Activated T-helper 9 cell treated with anti-CD3 and anti-CD28 coated beads, Interleukin-2, amount 50 U/mL, for 16 hours (primary cell): Measurements from ENCODE around the gene ANKFN1.

Source experiments
- DNase-seq: peaks from one replicate; pipeline ENCODE4 v3.0.0-alpha.2; 2020; ENCODE audit warnings: low read depth

The ANKFN1 gene

GRCh38 chr17:56142781-56143180 lies 10.5 kb upstream of the ANKFN1 start:
- no peak for DNase-seq

GRCh38 chr17:56144223-56144622 lies 9.1 kb upstream of the ANKFN1 start:
- DNase-seq: no peak

- DNase-seq: no peak
Observed at GRCh38 chr17:56146534-56146933, 6.7 kb upstream of the ANKFN1 start.

- DNase-seq: no peak
Observed at GRCh38 chr17:56148333-56148732, 4.9 kb upstream of the ANKFN1 start.

GRCh38 chr17:56149266-56150036 lies 3.8 kb upstream of the ANKFN1 start:
- no peak for DNase-seq

- no peak for DNase-seq
Observed at GRCh38 chr17:56150649-56151048, 2.6 kb upstream of the ANKFN1 start.

GRCh38 chr17:56157845-56158244 lies 4.6 kb downstream of the ANKFN1 start:
- DNase-seq: no peak

DNA sequence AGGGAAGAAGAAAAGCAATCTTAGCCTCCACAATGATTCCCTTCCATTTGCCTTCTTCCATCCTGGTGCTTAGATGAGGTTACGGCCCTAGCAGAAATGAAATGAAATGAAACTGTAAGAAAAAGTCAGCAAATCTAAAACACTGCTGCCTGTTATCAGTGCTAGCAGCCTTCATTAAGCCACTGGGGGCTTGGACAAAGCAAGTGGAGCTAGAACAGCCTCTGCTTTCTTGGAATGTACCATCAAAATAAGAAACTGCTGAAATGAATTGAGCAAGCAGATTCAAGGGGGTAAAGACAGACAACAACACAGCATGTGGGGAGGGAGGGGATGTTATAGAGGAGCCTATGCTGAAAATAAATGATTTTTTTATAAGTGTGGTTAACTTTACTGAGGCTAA lies 5.1 kb downstream of the ANKFN1 start:
- DNase-seq: no peak

GRCh38 chr17:56158915-56159825 lies 5.9 kb downstream of the ANKFN1 start:
- no peak for DNase-seq

GRCh38 chr17:56159826-56160380 lies 6.6 kb downstream of the ANKFN1 start:
- no peak for DNase-seq

DNA sequence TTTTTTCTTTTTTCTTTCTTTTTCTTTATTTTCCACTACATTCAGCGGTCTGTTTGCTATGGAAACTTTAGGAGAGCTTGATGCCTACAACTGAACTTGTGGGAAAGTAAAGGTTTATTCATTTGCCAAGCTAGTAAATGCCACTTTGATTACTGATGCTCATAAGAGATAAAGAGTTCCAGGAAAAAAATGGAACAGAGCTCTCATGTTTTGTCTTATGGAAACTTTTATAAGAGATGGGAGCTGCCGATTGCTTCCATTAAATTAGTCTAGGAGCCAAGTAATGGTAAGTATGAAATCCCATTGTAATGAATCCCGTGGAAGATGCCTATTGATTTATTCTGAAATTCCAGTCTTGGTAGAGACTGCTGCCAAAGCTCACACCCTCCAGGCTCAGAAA lies 7.1 kb downstream of the ANKFN1 start:
- DNase-seq: no peak

GRCh38 chr17:56165072-56165641 lies 11.9 kb downstream of the ANKFN1 start:
- DNase-seq: no peak

DNA sequence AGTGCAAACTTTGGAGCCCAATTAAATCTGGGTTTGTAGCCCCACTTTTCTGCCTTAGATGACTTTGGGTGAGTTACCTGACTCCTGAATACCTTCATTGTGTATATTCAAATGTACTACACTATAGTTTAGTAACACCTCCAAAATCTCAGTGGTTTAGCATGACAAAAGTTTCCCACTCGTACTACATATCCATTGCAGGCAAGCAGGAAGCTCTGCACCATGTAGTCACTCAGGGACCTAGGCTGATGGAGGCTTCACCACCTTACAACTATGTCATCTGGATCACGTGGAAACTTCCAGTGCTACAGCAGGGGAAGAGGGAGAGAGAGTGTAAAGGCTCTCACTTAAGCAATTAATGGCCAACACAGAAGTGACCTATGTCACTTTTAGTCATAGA lies 14.2 kb downstream of the ANKFN1 start:
- DNase-seq: no peak

DNA sequence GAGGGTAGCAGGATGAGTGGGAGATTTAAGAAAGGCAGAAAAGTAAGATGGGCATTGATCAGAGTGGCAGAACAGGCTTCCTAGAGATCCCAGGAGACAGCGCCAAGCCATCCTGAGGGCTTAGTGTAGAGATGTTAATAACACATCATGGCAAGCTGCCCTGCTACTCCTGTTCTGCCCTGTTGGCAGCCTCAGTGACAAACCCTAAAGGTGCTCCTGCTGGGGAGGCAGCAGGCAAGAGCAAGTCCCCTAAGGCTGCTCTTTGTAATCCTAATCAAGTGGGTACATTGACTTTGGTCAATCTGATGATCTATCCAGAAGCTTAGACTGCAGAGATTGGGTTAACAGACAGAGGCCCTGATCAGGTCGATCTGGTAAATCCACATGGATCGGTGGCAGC lies 16.3 kb downstream of the ANKFN1 start:
- no peak for DNase-seq

DNA sequence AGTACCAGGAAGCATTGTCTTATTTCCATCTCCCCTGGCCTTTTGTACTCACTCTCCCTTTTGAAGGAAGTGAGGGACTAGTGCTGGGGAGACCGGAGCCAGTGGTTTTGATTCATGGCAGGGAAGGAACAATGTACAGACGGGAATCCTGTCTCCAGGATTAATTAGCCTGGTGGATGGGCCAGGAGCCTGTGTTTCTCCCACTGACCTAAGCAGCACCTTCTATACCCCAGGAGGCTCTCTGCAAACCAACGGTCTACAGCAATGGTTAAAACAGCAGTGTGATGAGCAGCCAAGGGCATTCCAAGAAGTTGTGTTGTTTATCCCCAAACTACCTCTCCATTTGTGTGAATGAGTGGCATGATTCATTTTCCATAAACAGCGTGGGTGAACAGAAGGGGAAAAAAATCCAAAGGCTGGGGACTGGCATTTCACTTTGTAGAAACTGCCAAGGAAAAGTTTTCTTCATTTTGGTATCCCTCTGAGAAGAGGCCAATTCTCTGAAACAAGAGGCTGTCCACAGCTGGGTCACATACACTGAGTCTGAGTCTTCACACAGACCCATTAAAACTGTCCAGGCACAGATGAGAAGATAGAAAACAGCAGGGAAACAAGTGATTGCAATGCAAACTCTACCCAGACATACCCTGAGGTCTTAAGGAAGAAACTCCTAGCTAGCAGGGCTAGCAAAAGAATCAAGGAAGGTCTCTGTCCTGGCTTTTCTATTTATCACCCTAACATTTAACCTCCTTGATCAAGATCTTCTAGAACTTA lies 18.1 kb downstream of the ANKFN1 start:
- no peak for DNase-seq

GRCh38 chr17:56172517-56172982 lies 19.3 kb downstream of the ANKFN1 start:
- DNase-seq: no peak

GRCh38 chr17:56173026-56173425 lies 19.8 kb downstream of the ANKFN1 start:
- no peak for DNase-seq

DNA sequence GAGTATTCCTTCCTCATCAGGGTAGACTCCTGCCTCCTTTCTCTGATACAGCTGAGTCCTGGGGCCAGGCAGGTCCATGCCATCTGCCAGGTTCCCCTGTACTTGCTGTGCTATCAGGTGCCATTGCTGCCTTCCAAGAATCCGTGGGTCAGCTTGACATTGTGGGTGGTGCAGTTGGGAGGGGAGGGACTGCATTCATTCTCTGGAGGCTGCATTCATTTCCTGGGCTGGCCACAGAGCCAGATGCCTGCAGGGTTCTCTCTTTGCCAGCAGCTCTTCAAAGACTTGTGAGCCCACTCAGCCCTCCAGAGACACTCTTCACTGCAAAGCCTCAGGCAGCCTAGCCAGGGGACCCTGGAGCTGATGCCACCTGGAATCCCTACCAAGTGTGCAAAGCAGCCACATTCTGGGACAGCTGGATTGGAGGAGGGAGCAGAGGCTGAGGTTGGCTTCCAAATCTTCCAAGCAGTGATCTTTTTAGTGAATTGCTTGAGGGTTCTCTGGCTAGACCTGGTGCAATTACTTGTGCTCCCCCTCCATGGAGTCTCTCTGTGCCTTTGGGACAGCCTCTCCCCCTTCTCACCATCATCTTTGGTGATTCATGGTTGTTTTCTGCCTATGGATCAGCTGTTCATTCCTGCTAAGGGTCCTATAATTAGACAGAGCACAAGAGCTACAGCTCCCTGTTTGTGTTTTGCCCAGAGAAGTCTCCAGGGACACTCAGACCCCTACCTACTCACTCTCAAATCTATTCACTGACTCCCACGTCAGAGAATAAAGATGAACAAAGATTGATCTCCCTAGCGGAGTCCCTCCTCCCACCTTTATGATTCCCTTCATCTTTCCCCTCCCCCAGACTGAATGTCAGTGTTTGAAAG lies 20.9 kb downstream of the ANKFN1 start:
- no peak for DNase-seq

DNA sequence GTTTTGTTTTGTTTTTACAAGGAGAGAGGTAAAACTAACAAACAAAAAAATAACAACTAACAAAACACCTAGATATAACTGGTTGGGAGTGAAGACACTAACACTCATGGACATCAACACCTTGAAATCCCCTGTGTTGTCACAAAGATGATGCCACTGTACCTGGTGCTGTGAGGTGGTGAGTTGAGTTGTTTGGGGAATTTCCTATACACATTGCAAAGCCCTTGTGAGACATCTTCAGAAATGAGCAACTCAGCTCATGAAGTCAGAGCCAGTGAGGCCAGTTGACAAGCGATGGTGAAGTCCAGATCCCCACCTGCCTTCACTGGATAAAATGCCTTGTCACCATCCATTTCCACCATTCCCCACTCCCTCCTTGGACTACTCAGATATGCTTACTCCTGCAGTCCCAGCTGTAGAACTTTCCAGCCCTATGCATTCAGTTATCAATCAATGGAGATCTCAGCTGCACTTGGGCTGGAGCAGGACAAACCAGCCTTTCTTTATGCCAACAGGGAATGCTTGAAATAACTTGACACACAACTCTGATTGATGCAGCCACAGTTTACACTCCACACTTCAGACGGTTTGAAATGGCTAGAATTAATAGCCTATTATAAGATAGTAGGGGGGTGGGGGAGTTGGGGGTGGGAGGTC lies 22.2 kb downstream of the ANKFN1 start:
- DNase-seq: no peak

DNA sequence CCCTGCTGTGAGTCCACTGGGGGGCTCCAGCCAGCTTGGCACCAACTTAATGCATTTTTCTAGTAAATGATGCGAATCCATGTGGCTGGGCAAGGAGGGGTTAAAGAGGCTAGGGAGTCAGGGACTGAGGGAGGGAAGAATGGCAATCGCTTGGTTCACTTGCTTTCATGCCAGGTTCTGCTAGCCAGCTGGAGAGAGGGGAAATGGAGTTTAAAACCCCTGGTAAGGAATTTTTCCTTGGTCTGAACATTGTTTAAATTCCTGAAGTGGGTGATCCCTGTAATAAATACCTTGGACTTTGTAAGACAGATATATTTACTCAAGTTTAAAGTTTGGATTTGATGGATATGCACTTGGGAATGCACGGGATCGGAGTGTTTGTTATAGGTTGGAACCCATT lies 22.8 kb downstream of the ANKFN1 start:
- DNase-seq: no peak
